HG02759 (cell line): ENCODE results near the gene COL4A1.

Experiments
- ATAC-seq: cut with Tn5 transposase; IDR thresholded peaks from one replicate; pipeline ENCODE4 v1.9.1; 2021; ENCODE audit warnings: mild to moderate bottlenecking, moderate library complexity; ENCODE audit not compliant: unreplicated experiment

Gene COL4A1

GRCh38 chr13:110106726-110107125, 200.2 kb downstream of the COL4A1 start:
- ATAC-seq: no peak

- ATAC-seq: no peak
Observed at GRCh38 chr13:110105136-110105535, 201.8 kb downstream of the COL4A1 start.

DNA sequence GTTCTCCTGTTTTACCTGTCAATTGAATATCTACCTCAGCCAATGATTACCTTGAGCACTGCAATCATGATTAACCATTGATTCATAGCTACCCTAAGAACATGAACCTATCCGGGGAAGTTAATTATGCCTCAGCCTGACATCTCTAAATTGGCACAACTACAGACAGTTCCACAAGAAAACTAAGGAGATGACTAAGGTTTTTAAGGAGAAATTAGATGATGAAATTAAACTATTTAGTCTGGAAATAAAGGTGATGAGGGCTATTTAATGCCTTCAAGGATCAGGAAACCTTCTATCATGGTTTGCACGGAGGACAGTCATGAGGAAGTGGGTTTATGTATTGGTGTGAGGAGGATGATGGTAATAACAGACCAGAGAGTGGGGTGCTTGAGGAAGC, 203.4 kb downstream of the COL4A1 start:
- ATAC-seq: no peak

DNA sequence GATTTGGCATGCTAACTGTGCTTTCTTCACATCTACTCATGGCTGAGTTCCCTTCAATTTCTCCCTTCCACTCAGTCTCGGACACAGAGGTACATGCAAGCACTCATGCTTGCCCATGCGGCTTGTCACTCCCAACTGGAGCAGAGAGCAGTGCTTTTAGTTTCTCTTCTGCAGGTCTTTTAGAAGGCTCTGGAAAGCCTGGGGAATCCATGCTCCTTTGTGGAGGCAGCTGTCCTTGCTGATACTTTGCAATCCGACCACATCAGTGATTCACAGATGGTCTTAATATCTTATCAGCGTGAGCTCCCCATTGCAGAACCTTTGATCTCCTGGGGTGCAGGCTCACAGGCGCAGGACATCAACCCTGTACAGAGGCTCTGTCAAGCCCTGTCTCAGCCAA, 203.9 kb downstream of the COL4A1 start:
- ATAC-seq: no peak

- no peak for ATAC-seq
Observed at GRCh38 chr13:110102053-110102452, 204.9 kb downstream of the COL4A1 start.

DNA sequence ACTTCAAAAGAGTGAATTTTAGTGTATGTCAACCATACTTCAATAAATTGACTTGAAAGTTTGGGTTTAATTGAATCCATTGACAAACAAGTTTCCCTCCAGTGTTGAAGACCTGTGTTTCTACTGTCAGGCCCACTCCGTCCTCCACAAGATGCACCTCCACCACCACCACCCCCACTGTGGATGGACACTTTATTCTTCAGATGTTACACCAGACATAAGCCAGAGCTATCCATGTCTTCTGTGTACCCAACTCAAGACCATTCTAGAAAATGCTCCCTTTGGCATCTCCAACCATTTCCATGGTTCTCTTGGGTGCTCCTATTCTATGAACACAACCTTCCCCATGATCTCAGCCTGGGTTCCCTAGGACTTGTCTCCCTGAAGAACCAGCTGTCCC, 207.0 kb downstream of the COL4A1 start:
- ATAC-seq: no peak
